IMR-90 (cell line): ENCODE results near the gene EIF3A. TPM values are rescaled to one million over a fixed set of nuclear protein-coding genes. Genes with fewer than 3 reads are reported as not detected.

Experiments
- ATAC-seq: fragments of 200-7000 bp; cut with Tn5 transposase; 2 replicates; pipeline ENCODE4 v1.9.1; 2020; ENCODE audit warnings: low read depth, mild to moderate bottlenecking, moderate library complexity
- BruUV-seq: library from RNA; stranded (reverse); fragments of 400-500 nt; replicated peaks from 2 replicates; lab custom pipeline; 2021; lab: Mats Ljungman, UMichigan
- CTCF ChIA-PET: fragments of 300-600 bp; formaldehyde crosslinking; extraction: SDS; loops from one replicate; lab custom pipeline; 2021; ENCODE audit warnings: antibody characterized with exemption; lab: Yijun Ruan, JAX
- POLR2A ChIA-PET: fragments of 300-600 bp; sonication (Branson Sonifier 250); formaldehyde crosslinking; loops from one replicate; lab custom pipeline; 2022; ENCODE audit warnings: antibody characterized with exemption; ENCODE audit not compliant: unreplicated experiment; lab: Charles Lee
- DNase-seq: peaks from one replicate; pipeline ENCODE4 v3.0.0; 2013
- H2AFZ ChIP-seq: replicated peaks from 2 replicates; pipeline ENCODE3; 2013; ENCODE audit warnings: low read length, mild to moderate bottlenecking; ENCODE audit not compliant: poor library complexity
- H2AK5ac ChIP-seq: 2 replicates; pipeline ENCODE4 v1.6.1; 2013; ENCODE audit warnings: low read depth, low read length, inconsistent platforms
- H2AK9ac ChIP-seq: replicated peaks from 2 replicates; pipeline ENCODE3; 2013; ENCODE audit warnings: mild to moderate bottlenecking, low read depth, low read length, moderate library complexity; ENCODE audit not compliant: poor library complexity
- H2BK120ac ChIP-seq: 2 replicates; pipeline ENCODE4 v1.6.1; 2013; ENCODE audit warnings: low read depth, low read length, inconsistent platforms
- H2BK15ac ChIP-seq: 3 replicates; pipeline ENCODE4 v1.6.1; 2013; ENCODE audit warnings: low read depth, low read length, inconsistent platforms
- H2BK20ac ChIP-seq: 2 replicates; pipeline ENCODE4 v1.6.1; 2013; ENCODE audit warnings: low read depth, mild to moderate bottlenecking, inconsistent platforms, low read length, moderate library complexity
- H2BK5ac ChIP-seq: 2 replicates; pipeline ENCODE4 v1.6.1; 2013; ENCODE audit warnings: mild to moderate bottlenecking, low read depth, low read length, inconsistent platforms; ENCODE audit not compliant: poor library complexity, severe bottlenecking
- H3K14ac ChIP-seq: replicated peaks from 2 replicates; pipeline ENCODE4 v1.6.1; 2013; ENCODE audit warnings: low read depth, low read length, inconsistent platforms
- H3K18ac ChIP-seq: 2 replicates; pipeline ENCODE4 v1.6.1; 2013; ENCODE audit warnings: low read depth, low read length, control low read depth
- H3K23ac ChIP-seq: 2 replicates; pipeline ENCODE4 v1.6.1; 2013; ENCODE audit warnings: low read depth, low read length, inconsistent platforms
- H3K27ac ChIP-seq: 2 replicates; pipeline ENCODE4 v1.5.1; 2013; ENCODE audit warnings: mild to moderate bottlenecking, control low read depth, low read length; ENCODE audit not compliant: insufficient read depth
- H3K27me3 ChIP-seq: 2 replicates; pipeline ENCODE4 v1.6.1; 2013; ENCODE audit warnings: low read length; ENCODE audit not compliant: control insufficient read depth, insufficient read depth
- H3K36me3 ChIP-seq: 2 replicates; pipeline ENCODE4 v1.6.1; 2013; ENCODE audit warnings: low read length, mixed read lengths; ENCODE audit not compliant: control insufficient read depth, insufficient read depth
- H3K4ac ChIP-seq: 2 replicates; pipeline ENCODE4 v1.6.1; 2013; ENCODE audit warnings: low read depth, low read length, inconsistent platforms
- H3K4me1 ChIP-seq: 2 replicates; pipeline ENCODE4 v1.6.1; 2013; ENCODE audit warnings: low read length, mixed read lengths; ENCODE audit not compliant: control insufficient read depth, insufficient read depth
- H3K4me2 ChIP-seq: 2 replicates; pipeline ENCODE4 v1.6.1; 2013; ENCODE audit warnings: low read depth, mild to moderate bottlenecking, control low read depth, low read length, moderate library complexity
- H3K4me3 ChIP-seq: 2 replicates; pipeline ENCODE4 v1.5.1; 2013; ENCODE audit warnings: low read depth, mild to moderate bottlenecking, control low read depth, low read length, moderate library complexity; ENCODE audit not compliant: insufficient read depth
- H3K56ac ChIP-seq: 2 replicates; pipeline ENCODE4 v1.6.1; 2013; ENCODE audit warnings: low read length, inconsistent platforms; ENCODE audit not compliant: insufficient read depth; ENCODE audit errors: extremely low read depth
- H3K79me1 ChIP-seq, 2 experiments: 2 replicates each; pipeline ENCODE4 v1.6.1; 2013; ENCODE audit warnings: low read length in 2 of 2, inconsistent platforms in 1 of 2, low read depth in 1 of 2
- H3K9ac ChIP-seq: 2 replicates; pipeline ENCODE4 v1.6.1; 2013; ENCODE audit warnings: low read depth, low read length, control low read depth
- H3K9me1 ChIP-seq: 2 replicates; pipeline ENCODE4 v1.6.1; 2013; ENCODE audit warnings: low read length, inconsistent platforms; ENCODE audit not compliant: insufficient read depth
- H3K9me3 ChIP-seq: 2 replicates; pipeline ENCODE4 v1.6.1; 2013; ENCODE audit warnings: low read length; ENCODE audit not compliant: control insufficient read depth, insufficient read depth
- H4K20me1 ChIP-seq: 2 replicates; pipeline ENCODE4 v1.6.1; 2013; ENCODE audit warnings: low read length, inconsistent platforms; ENCODE audit not compliant: insufficient read depth
- H4K5ac ChIP-seq: 2 replicates; pipeline ENCODE4 v1.6.1; 2013; ENCODE audit warnings: mild to moderate bottlenecking, low read depth, low read length, control low read depth
- H4K8ac ChIP-seq, 2 experiments: 2 replicates each; pipeline ENCODE4 v1.6.1; 2013; ENCODE audit warnings: low read depth in 2 of 2, low read length in 2 of 2, control low read depth in 1 of 2, inconsistent platforms in 1 of 2
- H4K91ac ChIP-seq: 2 replicates; pipeline ENCODE4 v1.6.1; 2013; ENCODE audit warnings: low read depth, low read length, inconsistent platforms; ENCODE audit not compliant: insufficient read depth
- BHLHE40 ChIP-seq: fragments of 150-350 bp; IDR thresholded peaks from 2 replicates; pipeline ENCODE4 v1.6.1; 2016; ENCODE audit warnings: mild to moderate bottlenecking, low read depth, low read length
- CEBPB ChIP-seq: IDR thresholded peaks from 2 replicates; pipeline ENCODE4 v1.6.1; 2012; ENCODE audit warnings: low read depth, low read length, improper control_type of control experiment
- CHD1 ChIP-seq: IDR thresholded peaks from 2 replicates; pipeline ENCODE4 v1.6.1; 2012; ENCODE audit warnings: low read depth, low read length, improper control_type of control experiment
- CTCF ChIP-seq: conservative IDR thresholded peaks from 2 replicates; pipeline ENCODE4 v1.5.1; 2012; ENCODE audit warnings: mild to moderate bottlenecking, low read depth, low read length, improper control_type of control experiment
- ELK1 ChIP-seq: fragments of 150-350 bp; IDR thresholded peaks from 2 replicates; pipeline ENCODE4 v1.6.1; 2016; ENCODE audit warnings: low read depth, mild to moderate bottlenecking, low read length, moderate library complexity, borderline replicate concordance
- FOS ChIP-seq: fragments of 150-350 bp; IDR thresholded peaks from 2 replicates; pipeline ENCODE4 v1.6.1; 2016; ENCODE audit warnings: low read depth, low read length
- MAFK ChIP-seq: IDR thresholded peaks from 2 replicates; pipeline ENCODE4 v1.6.1; 2012; ENCODE audit warnings: low read depth, low read length, improper control_type of control experiment
- MAZ ChIP-seq: IDR thresholded peaks from 2 replicates; pipeline ENCODE4 v1.6.1; 2012; ENCODE audit warnings: low read depth, mild to moderate bottlenecking, low read length, improper control_type of control experiment, moderate library complexity, borderline replicate concordance
- MXI1 ChIP-seq: IDR thresholded peaks from 2 replicates; pipeline ENCODE4 v1.6.1; 2012; ENCODE audit warnings: low read depth, mild to moderate bottlenecking, low read length, moderate library complexity, borderline replicate concordance
- NFE2L2 ChIP-seq: fragments of 150-350 bp; IDR thresholded peaks from 2 replicates; pipeline ENCODE4 v1.6.1; 2016; ENCODE audit warnings: low read depth, mild to moderate bottlenecking, low read length
- POLR2A ChIP-seq: IDR thresholded peaks from 2 replicates; pipeline ENCODE4 v1.6.1; 2012; ENCODE audit warnings: mild to moderate bottlenecking, low read depth, low read length
- RAD21 ChIP-seq: IDR thresholded peaks from 2 replicates; pipeline ENCODE4 v1.6.1; 2012; ENCODE audit warnings: low read length, improper control_type of control experiment
- RCOR1 ChIP-seq: IDR thresholded peaks from 2 replicates; pipeline ENCODE4 v1.6.1; 2012; ENCODE audit warnings: mild to moderate bottlenecking, low read length, improper control_type of control experiment; ENCODE audit not compliant: insufficient replicate concordance
- RFX5 ChIP-seq: IDR thresholded peaks from 2 replicates; pipeline ENCODE4 v1.8.0; 2012; ENCODE audit warnings: low read depth, mild to moderate bottlenecking, low read length, moderate library complexity
- SMC3 ChIP-seq: fragments of 150-350 bp; IDR thresholded peaks from 2 replicates; pipeline ENCODE4 v1.6.1; 2016; ENCODE audit warnings: low read depth, mild to moderate bottlenecking, antibody characterized with exemption, low read length, moderate library complexity
- USF2 ChIP-seq: fragments of 150-350 bp; IDR thresholded peaks from 2 replicates; pipeline ENCODE4 v1.6.1; 2017; ENCODE audit warnings: mild to moderate bottlenecking, antibody characterized with exemption, low read length, low read depth
- WGBS, 2 experiments: methylation state at CpG; one replicate each; pipeline versions ENCODE4 v1.1.5 to v1.1.7; 2013; ENCODE audit warnings: missing lambda C conversion rate in 2 of 2; ENCODE audit not compliant: insufficient read length in 1 of 2; ENCODE audit errors: extremely low coverage in 2 of 2; 5-methylcytosine and 5-hydroxymethylcytosine counted together
- dilution Hi-C: fragments of 300-500 bp; cut with HindIII; formaldehyde crosslinking; loops from one replicate; pipeline ENCODE4 v1.14.3; 2018; ENCODE audit warnings: low sequenced_read_pairs; ENCODE audit not compliant: unreplicated experiment
- in situ Hi-C: fragments of 300-500 bp; cut with MboI; formaldehyde crosslinking; loops from 3 replicates; pipeline ENCODE4 v1.14.3; 2019; ENCODE audit warnings: low sequenced_read_pairs, inconsistent platforms, mixed read lengths
- intact Hi-C: fragments of 100-400 bp; cut with micrococcal nuclease; formaldehyde crosslinking; loops from 2 replicates; pipeline ENCODE4 v1.10.0; 2022
- polyA plus RNA-seq, 3 experiments: library from polyadenylated mRNA; depleted of rRNA; stranded (reverse); fragments of >200 nt; gene quantifications; 2 replicates each; pipeline ENCODE4 v1.2.3, GENCODE V29; 2012; ENCODE audit warnings: low replicate concordance in 1 of 3
- total RNA-seq: library from RNA; depleted of rRNA; stranded (reverse); fragments of >200 nt; gene quantifications from 2 replicates; pipeline ENCODE4 v1.2.3, GENCODE V29; 2012

Gene EIF3A
- total and polyA plus RNA-seq, 2 of the 4 experiments (the other 2 are of a cell fraction): 49.6 to 145 TPM

- Histone ChIP-seq H2BK15ac (no peak overlapping the region), H3K23ac (no peak overlapping the region), H3K27me3 (no peaks in the 10 kb centered on the region), H3K4me3 (no peak overlapping the region), H3K79me1 (peaks cover 19 to 37% of the 10 kb centered on the region in 2 experiments), H3K4me1 (peaks cover 2% of the 10 kb centered on the region; the same call in 1 of the 2 replicates), H4K20me1 (peaks cover 58% of the 10 kb centered on the region), H3K27ac (no peak overlapping the region), H3K9me1 (peaks cover 4% of the 10 kb centered on the region; the same call in 1 of the 2 replicates), H3K4me2 (no peak overlapping the region), H3K14ac (no peak overlapping the region), H3K18ac (no peak overlapping the region), H4K8ac (no peak overlapping the region), H3K9me3 (no peaks in the 10 kb centered on the region), H3K9ac (no peak overlapping the region), H4K5ac (no peak overlapping the region), H2BK120ac (no peak overlapping the region), H3K56ac (no peak overlapping the region), H2BK5ac (no peak overlapping the region), H2AK9ac (no peak overlapping the region), H2AFZ (no peak overlapping the region), H2AK5ac (no peak overlapping the region), H4K91ac (no peak overlapping the region), H2BK20ac (no peak overlapping the region), H3K36me3 (peaks cover 46% of the 10 kb centered on the region), H3K4ac (no peak overlapping the region)
- dilution Hi-C loops (no loop called here), intact Hi-C loops (no loop called here), in situ Hi-C loops (no loop called here)
- ChIA-PET POLR2A (no interaction called here), CTCF (no interaction called here)
- DNase-seq (no peak), ATAC-seq (no peak)
- TF ChIP-seq POLR2A (no peak), MAZ (no peak), RFX5 (no peak), NFE2L2 (no peak), USF2 (no peak), CEBPB (no peak), MXI1 (no peak), CHD1 (no peak), RAD21 (no peak), CTCF (no peak), SMC3 (no peak), RCOR1 (no peak), MAFK (no peak), ELK1 (no peak), BHLHE40 (no peak), FOS (no peak)
- BruUV-seq: no TSS peak
- no CpG with 5 or more reads among the region's 9 CpGs for WGBS, 2 experiments
Observed at GRCh38 chr10:119070395-119071165, 10.0 kb downstream of the EIF3A start.
